Bronchial smooth muscle cell (primary cell): ENCODE data around the gene FERMT3. TPM values are rescaled to one million over a fixed set of nuclear protein-coding genes. Genes with fewer than 3 reads are reported as not detected.

Experiments
- total RNA-seq: library from RNA; depleted of rRNA; stranded (reverse); fragments of >200 nt; gene quantifications from 2 replicates; pipeline ENCODE4 v1.2.1, GENCODE V29; 2014

Gene FERMT3
- 2.0 and 3.3 TPM in 2 replicates for total RNA-seq

DNA sequence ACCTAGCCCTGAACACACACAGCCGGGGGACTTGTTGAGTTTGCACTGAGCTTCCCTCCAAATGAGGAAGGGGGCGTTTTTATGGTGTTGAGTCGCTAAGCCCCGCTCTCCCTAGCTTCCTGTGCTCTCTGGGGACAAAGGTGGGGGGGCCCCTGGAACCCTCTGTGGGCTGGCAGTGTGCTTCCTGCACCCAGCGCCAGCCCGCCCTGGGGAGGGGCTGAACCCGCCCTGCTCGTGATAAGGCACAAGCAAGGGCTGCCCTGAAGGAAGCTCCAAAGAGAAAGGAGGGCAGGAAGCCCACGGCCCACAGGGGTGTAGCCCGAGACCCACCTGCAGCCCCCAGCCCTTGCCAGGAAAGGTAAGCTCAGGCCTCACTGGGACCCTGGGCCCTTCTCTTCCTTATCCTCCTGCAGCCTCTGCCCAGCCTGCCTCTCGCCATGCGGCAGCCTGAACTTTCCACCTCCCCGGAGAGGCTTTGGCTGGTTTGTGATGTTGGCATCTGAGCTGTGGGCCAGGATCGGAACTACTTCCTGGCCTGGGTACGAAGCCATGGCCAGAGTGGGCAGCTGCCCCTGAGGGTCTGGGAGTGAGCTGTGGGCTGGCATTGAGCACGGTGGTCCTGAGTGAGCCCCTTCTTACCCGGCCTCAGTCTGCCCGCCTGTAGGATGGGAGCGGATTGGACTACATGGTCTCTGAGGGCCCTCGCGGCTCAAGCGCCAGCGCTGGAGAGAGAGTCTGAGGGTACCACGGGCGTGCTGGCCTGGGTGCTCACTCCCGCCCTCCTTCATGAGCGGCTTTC, at the start of gene FERMT3:
Gene FERMT3, plus strand, starts transcription at position 265 of the 799 bp plus-strand sequence. CDS start 644 bp downstream, outside the sequence.

DNA sequence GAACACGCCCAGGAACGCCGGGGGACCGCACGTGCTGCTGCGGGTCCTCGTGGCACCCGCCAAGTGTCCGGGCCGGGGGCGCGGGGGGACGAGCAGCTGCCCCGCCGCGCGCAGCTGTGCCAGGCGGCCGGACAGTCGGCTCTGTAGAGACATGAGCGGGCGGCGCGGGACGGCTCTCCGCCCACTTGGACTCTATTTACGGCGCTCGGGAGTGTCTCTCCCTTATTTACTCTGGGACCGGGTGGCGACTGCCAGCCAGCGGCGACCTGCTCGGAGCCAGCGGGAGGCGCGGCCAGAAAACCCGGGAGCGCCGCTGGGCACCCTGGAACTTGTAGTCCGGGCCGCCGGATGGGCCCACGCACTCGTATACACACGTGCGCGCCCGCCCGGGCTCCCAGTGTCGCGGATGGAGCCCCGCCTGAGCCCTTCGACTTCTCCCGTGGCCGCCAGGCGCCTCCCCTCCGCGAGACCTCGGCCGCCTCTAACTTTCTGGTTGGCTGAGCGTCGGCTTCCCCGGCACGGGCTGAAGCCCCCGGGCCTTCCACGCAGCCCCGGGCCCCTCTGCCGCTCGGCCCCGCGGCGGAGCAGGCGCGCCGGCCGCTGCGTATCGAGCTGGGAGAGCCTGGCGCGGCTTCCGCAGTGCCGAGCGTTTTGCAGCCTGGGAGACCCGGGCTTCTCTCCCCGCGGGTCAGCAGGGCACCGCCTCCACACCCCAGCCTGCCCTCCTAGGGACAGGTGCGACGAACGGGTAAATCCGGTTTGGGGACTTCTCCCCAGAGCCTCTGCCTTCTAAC, 40.5 kb upstream of the FERMT3 start, which contains the start of gene MACROD1:
Gene MACROD1, minus strand, starts transcription at position 272 of the 794 bp plus-strand sequence. Its CDS starts 119 bp downstream, at position 153.

GRCh38 chr11:64185693-64186491, 20.6 kb upstream of the FERMT3 start, which contains the start of gene STIP1:
TSS of gene STIP1 (plus strand) at chr11:64186171. CDS start at chr11:64186262, 91 bp downstream.

DNA sequence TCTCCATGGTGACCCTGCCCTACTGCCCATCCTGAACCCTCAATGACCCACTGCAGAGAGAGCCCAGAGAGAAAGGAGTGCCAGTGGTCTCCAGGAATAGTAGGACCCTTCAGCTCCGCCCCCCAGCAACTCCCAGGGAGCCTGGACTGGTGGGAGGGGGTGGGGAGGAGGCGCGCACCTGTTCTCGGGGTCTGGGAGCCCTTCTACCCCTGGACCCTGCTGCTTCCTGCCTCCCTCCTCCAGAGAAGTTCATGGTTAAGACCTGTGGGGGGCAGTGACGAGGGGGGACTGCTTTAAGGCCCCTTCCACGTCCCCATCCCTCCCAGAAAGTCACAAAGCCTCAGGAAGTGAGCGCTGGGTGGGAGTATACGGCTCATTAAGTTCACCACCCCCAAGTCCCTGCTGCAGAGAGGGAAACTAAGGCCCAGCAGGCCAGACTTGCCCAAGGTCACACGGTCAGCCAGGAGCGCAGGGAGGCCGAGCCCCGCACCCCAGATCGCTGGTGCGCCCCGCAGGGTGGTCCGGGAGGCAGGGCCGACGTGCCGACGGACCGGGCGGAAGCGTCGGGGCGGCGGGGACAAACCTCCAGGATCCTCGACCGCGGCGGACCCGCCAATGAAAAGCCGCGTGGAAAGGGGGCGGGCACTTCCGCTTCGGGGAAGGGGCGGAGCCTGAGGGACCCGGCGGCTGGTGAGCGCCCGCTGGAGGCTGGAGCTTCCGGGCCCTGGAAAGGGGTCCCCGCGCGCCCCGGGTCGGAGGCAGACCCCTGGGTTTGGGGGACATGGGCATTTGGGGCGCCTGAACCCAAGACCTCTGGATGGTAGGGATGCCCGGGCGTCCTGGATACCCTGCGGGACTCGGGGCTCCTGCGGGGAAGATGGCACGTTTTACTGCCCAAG, 19.3 kb downstream of the FERMT3 start, which contains the start of the genes NUDT22 and TRPT1:
Gene NUDT22, plus strand, starts transcription at position 667 of the 899 bp plus-strand sequence. CDS start 379 bp downstream, outside the sequence.
Gene TRPT1, minus strand, starts transcription at position 579 of the 899 bp plus-strand sequence. Its CDS starts 326 bp downstream, at position 253.

GRCh38 chr11:64230171-64230984, 23.9 kb downstream of the FERMT3 start, which contains the start of gene DNAJC4:
TSS of gene DNAJC4 (plus strand) at chr11:64230548. CDS start at chr11:64230855, 307 bp downstream.

GRCh38 chr11:64233913-64234586, 27.5 kb downstream of the FERMT3 start, which contains the start of gene VEGFB:
TSS of gene VEGFB (plus strand) at chr11:64234584. CDS start at chr11:64234834, 250 bp downstream.

GRCh38 chr11:64240435-64241240, 34.1 kb downstream of the FERMT3 start, which contains the start of gene FKBP2:
TSS of gene FKBP2 (plus strand) at chr11:64241095. CDS start at chr11:64242388, 1,293 bp downstream.

GRCh38 chr11:64246871-64247728, 40.6 kb downstream of the FERMT3 start, which contains the start of gene PPP1R14B:
TSS of gene PPP1R14B (minus strand) at chr11:64246943. CDS start at chr11:64246673, 270 bp downstream.

DNA sequence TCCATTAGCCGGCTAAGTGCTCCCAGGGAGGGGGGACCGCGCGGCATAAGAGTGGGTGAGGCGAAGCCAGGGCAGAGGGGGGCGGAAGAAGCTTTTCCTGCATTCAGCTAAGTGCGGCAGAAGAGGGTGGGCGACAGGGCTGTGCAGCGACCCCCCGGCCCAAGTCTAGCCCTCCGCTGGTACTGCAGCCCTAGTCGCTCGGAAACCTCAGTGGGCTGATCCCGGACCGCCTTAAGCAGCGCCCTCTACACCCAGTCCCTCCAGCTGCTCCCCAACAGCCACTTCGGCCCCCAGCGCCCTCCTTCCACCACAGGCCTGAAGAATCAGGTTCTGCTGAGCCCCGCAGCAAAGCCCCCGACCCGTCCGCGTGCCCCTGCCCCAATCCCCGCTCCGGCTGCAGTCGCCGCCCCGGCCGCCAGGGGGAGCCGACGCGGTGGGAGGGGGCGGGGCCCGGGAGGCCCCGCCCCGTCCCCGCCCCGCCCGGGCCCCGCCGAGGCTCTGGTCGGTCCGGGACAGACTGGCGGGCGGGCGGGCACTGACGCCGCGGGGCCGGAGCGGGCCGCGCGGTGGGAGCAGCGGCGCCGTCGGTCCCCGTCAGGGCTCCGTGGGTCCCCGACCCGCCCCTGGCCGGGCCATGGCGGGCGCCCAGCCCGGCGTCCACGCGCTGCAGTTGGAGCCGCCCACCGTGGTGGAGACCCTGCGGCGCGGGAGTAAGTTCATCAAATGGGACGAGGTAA, 44.7 kb downstream of the FERMT3 start, which contains the start of gene PLCB3:
Gene PLCB3, plus strand, starts transcription at position 515 of the 737 bp plus-strand sequence. Its CDS starts 120 bp downstream, at position 635.

Other genes with a start within 250 kb of the FERMT3 start
- 313 and 411 TPM in 2 replicates for gene COX8A, start 232.1 kb upstream of the FERMT3 start, total RNA-seq
- gene OTUB1, start 220.3 kb upstream of the FERMT3 start, total RNA-seq = 44.6 and 45.5 TPM in 2 replicates
- gene FLRT1, start 170.8 kb upstream of the FERMT3 start, total RNA-seq = 0.09 and 0.16 TPM in 2 replicates
- gene MACROD1, start 40.6 kb upstream of the FERMT3 start, total RNA-seq = 16.9 and 17.7 TPM in 2 replicates
- 87.2 and 125 TPM in 2 replicates for gene STIP1, start 20.6 kb upstream of the FERMT3 start, total RNA-seq
- gene TRPT1, start 19.5 kb downstream of the FERMT3 start, total RNA-seq = 29.6 and 35.1 TPM in 2 replicates
- gene NUDT22, start 19.6 kb downstream of the FERMT3 start, total RNA-seq = 37.1 and 57.7 TPM in 2 replicates
- gene DNAJC4, start 23.8 kb downstream of the FERMT3 start, total RNA-seq = 9.1 and 11.7 TPM in 2 replicates
- 21.6 and 22.1 TPM in 2 replicates for gene VEGFB, start 27.9 kb downstream of the FERMT3 start, total RNA-seq
- 64.7 and 76.0 TPM in 2 replicates for gene FKBP2, start 34.4 kb downstream of the FERMT3 start, total RNA-seq
- 93.2 and 113 TPM in 2 replicates for gene PPP1R14B, start 40.2 kb downstream of the FERMT3 start, total RNA-seq
- gene PLCB3, start 44.8 kb downstream of the FERMT3 start, total RNA-seq = 25.8 and 28.4 TPM in 2 replicates
- 43.1 and 65.1 TPM in 2 replicates for gene BAD, start 77.9 kb downstream of the FERMT3 start, total RNA-seq
- gene GPR137, start 79.1 kb downstream of the FERMT3 start, total RNA-seq = 6.5 and 7.9 TPM in 2 replicates
- gene KCNK4, start 84.6 kb downstream of the FERMT3 start, total RNA-seq = 0.09 TPM in 1 of 2 replicates, not detected in the other
- gene CATSPERZ, start 93.6 kb downstream of the FERMT3 start, total RNA-seq = 0.43 and 0.95 TPM in 2 replicates
- 21.6 and 31.4 TPM in 2 replicates for gene ESRRA, start 98.8 kb downstream of the FERMT3 start, total RNA-seq
- 240 and 246 TPM in 2 replicates for gene TRMT112, start 110.8 kb downstream of the FERMT3 start, total RNA-seq
- gene PRDX5, start 111.4 kb downstream of the FERMT3 start, total RNA-seq = 399 and 404 TPM in 2 replicates
- gene CCDC88B, start 133.5 kb downstream of the FERMT3 start, total RNA-seq = 1.3 and 1.7 TPM in 2 replicates
- gene RPS6KA4, start 152.4 kb downstream of the FERMT3 start, total RNA-seq = 28.7 and 37.2 TPM in 2 replicates